T-helper 22 cell (primary cell): ENCODE results near the gene CEP164.
"Not testable (repeated sequence)": the region's sequence is repeated elsewhere in the genome, so short reads cannot be mapped to it uniquely, and the experiment has no call there.

Experiments used
- DNase-seq: peaks from one replicate; pipeline ENCODE4 v3.0.0-alpha.2; 2020; ENCODE audit warnings: low read depth

Gene CEP164

GRCh38 chr11:117305145-117305544, 22.5 kb upstream of the CEP164 start:
- DNase-seq: no peak

- no peak for DNase-seq
Measured at GRCh38 chr11:117309310-117309709, 18.3 kb upstream of the CEP164 start.

GRCh38 chr11:117313091-117313490, 14.6 kb upstream of the CEP164 start:
- no peak for DNase-seq

GRCh38 chr11:117313828-117314768, 13.6 kb upstream of the CEP164 start:
- DNase-seq: no peak

- DNase-seq: no peak
Measured at GRCh38 chr11:117314840-117315239, 12.8 kb upstream of the CEP164 start.

GRCh38 chr11:117315285-117316196, 12.1 kb upstream of the CEP164 start:
- no peak for DNase-seq

GRCh38 chr11:117316197-117316961, 11.3 kb upstream of the CEP164 start, which contains the start of gene BACE1:
Gene BACE1 (minus strand): TSS chr11:117316256. CDS start chr11:117315795, 461 bp downstream.
- no peak for DNase-seq

GRCh38 chr11:117318738-117319137, 8.9 kb upstream of the CEP164 start:
- no peak for DNase-seq

- no peak for DNase-seq
Measured at GRCh38 chr11:117319214-117319840, 8.3 kb upstream of the CEP164 start.

- DNase-seq: not testable (repeated sequence)
Measured at GRCh38 chr11:117327255-117327566, 443 bp upstream of the CEP164 start.

- no peak for DNase-seq
Measured at GRCh38 chr11:117328375-117329010, 839 bp downstream of the CEP164 start.

GRCh38 chr11:117332843-117333242, 5.2 kb downstream of the CEP164 start:
- no peak for DNase-seq

GRCh38 chr11:117333917-117334316, 6.3 kb downstream of the CEP164 start:
- DNase-seq: no peak

GRCh38 chr11:117334896-117335295, 7.2 kb downstream of the CEP164 start:
- DNase-seq: no peak

GRCh38 chr11:117335399-117335798, 7.7 kb downstream of the CEP164 start:
- no peak for DNase-seq

- no peak for DNase-seq
Measured at GRCh38 chr11:117337076-117337475, 9.4 kb downstream of the CEP164 start.

- DNase-seq: no peak
Measured at GRCh38 chr11:117345039-117345438, 17.4 kb downstream of the CEP164 start.

- no peak for DNase-seq
Measured at GRCh38 chr11:117354550-117354949, 26.9 kb downstream of the CEP164 start.

- no peak for DNase-seq
Measured at GRCh38 chr11:117356126-117356890, 28.7 kb downstream of the CEP164 start.

GRCh38 chr11:117361432-117361831, 33.8 kb downstream of the CEP164 start:
- no peak for DNase-seq
